A673 (cell line): Measurements from ENCODE around the gene CLEC5A. TPM values are rescaled to one million over a fixed set of nuclear protein-coding genes. Genes with fewer than 3 reads are reported as not detected.
"Not testable (repeated sequence)": the region's sequence is repeated elsewhere in the genome, so short reads cannot be mapped to it uniquely, and the experiment has no call there.

ENCODE experiments used
- BruUV-seq: library from RNA; stranded (reverse); fragments of 400-500 nt; replicated peaks from 2 replicates; lab custom pipeline; 2021; lab: Mats Ljungman, UMichigan
- CTCF ChIA-PET: fragments of 300-600 bp; sonication (Branson Sonifier 250); formaldehyde crosslinking; loops from one replicate; lab custom pipeline; 2022; ENCODE audit warnings: antibody characterized with exemption; lab: Charles Lee
- POLR2A ChIA-PET: fragments of 300-600 bp; sonication (Branson Sonifier 250); formaldehyde crosslinking; loops from one replicate; lab custom pipeline; 2022; ENCODE audit warnings: antibody characterized with exemption; ENCODE audit not compliant: low non-redundant PET; lab: Charles Lee
- DNase-seq: peaks from one replicate; pipeline ENCODE4 v3.0.0-alpha.2; 2015; ENCODE audit warnings: low spot score
- H3K27ac ChIP-seq: fragments of 200-600 bp; sonication (generic); 2 replicates; pipeline ENCODE4 v1.5.1; 2016; ENCODE audit warnings: mixed run types, low read depth, mild to moderate bottlenecking, mixed read lengths, antibody characterized with exemption, low read length; ENCODE audit not compliant: poor library complexity, severe bottlenecking
- H3K27me3 ChIP-seq: fragments of 200-600 bp; sonication (generic); replicated peaks from 2 replicates; pipeline ENCODE4 v1.6.1; 2017; ENCODE audit warnings: mixed run types, low read depth, mild to moderate bottlenecking, mixed read lengths, antibody characterized with exemption, low read length; ENCODE audit not compliant: insufficient read depth, poor library complexity
- H3K36me3 ChIP-seq: fragments of 200-600 bp; sonication (generic); 2 replicates; pipeline ENCODE4 v1.6.1; 2016; ENCODE audit warnings: mixed run types, mild to moderate bottlenecking, mixed read lengths, antibody characterized with exemption, low read length; ENCODE audit not compliant: insufficient read depth, poor library complexity, severe bottlenecking
- H3K4me1 ChIP-seq: fragments of 200-600 bp; sonication (generic); 2 replicates; pipeline ENCODE4 v1.6.1; 2017; ENCODE audit warnings: mixed run types, mild to moderate bottlenecking, mixed read lengths, antibody characterized with exemption, low read length; ENCODE audit not compliant: insufficient read depth, poor library complexity, severe bottlenecking
- H3K4me3 ChIP-seq: fragments of 200-600 bp; sonication (generic); 2 replicates; pipeline ENCODE4 v1.5.1; 2016; ENCODE audit warnings: low read depth, mixed run types, mild to moderate bottlenecking, mixed read lengths, low read length; ENCODE audit not compliant: poor library complexity, severe bottlenecking
- H3K9me3 ChIP-seq: fragments of 200-600 bp; sonication (generic); 2 replicates; pipeline ENCODE4 v1.6.1; 2016; ENCODE audit warnings: mixed run types, low read depth, mild to moderate bottlenecking, mixed read lengths, antibody characterized with exemption, low read length; ENCODE audit not compliant: poor library complexity, severe bottlenecking
- CTCF ChIP-seq: fragments of 300-800, 200-600 bp; sonication (generic); conservative IDR thresholded peaks from 2 replicates; pipeline ENCODE4 v1.5.1; 2017; ENCODE audit warnings: low read depth, mild to moderate bottlenecking, antibody characterized with exemption, low read length, moderate library complexity, mixed read lengths
- EZH2 ChIP-seq: fragments of 200-600 bp; sonication (generic); IDR thresholded peaks from 2 replicates; pipeline ENCODE4 v1.6.1; 2017; ENCODE audit warnings: borderline replicate concordance, low read depth, mild to moderate bottlenecking, mixed read lengths, antibody characterized with exemption, low read length; ENCODE audit not compliant: poor library complexity, severe bottlenecking
- intact Hi-C: fragments of 100-400 bp; cut with micrococcal nuclease; formaldehyde crosslinking; loops from one replicate; pipeline ENCODE4 v1.10.0; 2022; ENCODE audit not compliant: unreplicated experiment
- total RNA-seq: library from RNA; stranded (reverse); gene quantifications from 2 replicates; pipeline ENCODE4 v1.2.3, GENCODE V29; 2021

Gene CLEC5A
- total RNA-seq, 1 experiment from 2014 or later, result not detected

- CTCF ChIA-PET, result no interaction called here
- no peak overlapping the region for H3K4me3 ChIP-seq
- H3K9me3 ChIP-seq, result no peaks in the 10 kb centered on the region
- intact Hi-C loops, result no loop called here
- no peaks in the 10 kb centered on the region for H3K27me3 ChIP-seq
- H3K27ac ChIP-seq, result no peak overlapping the region
- TF ChIP-seq EZH2, result no peak
- TF ChIP-seq CTCF, result no peak
- POLR2A ChIA-PET, result no interaction called here
- DNase-seq, result no peak
- no peaks in the 10 kb centered on the region for H3K4me1 ChIP-seq
- no TSS peak for BruUV-seq
- H3K36me3 ChIP-seq, result no peaks in the 10 kb centered on the region
Measured at GRCh38 chr7:141992156-141992555, 45.4 kb upstream of the CLEC5A start.

- CTCF ChIA-PET, result no interaction called here
- POLR2A ChIA-PET, result no interaction called here
Measured at GRCh38 chr7:141991140-141991539, 44.4 kb upstream of the CLEC5A start.

GRCh38 chr7:141990011-141990725, 43.4 kb upstream of the CLEC5A start:
- no TSS peak for BruUV-seq
- TF ChIP-seq CTCF, result no peak
- TF ChIP-seq EZH2, result no peak
- H3K4me1 ChIP-seq, result no peaks in the 10 kb centered on the region
- no peaks in the 10 kb centered on the region for H3K27me3 ChIP-seq
- DNase-seq, result no peak
- ChIA-PET CTCF (no interaction called here), POLR2A (no interaction called here)
- H3K9me3 ChIP-seq, result no peaks in the 10 kb centered on the region
- H3K27ac ChIP-seq, result no peak overlapping the region
- H3K36me3 ChIP-seq, result no peaks in the 10 kb centered on the region
- intact Hi-C loops, result no loop called here
- H3K4me3 ChIP-seq, result no peak overlapping the region

More at GRCh38 chr7:141991140-141991539, 44.4 kb upstream of the CLEC5A start:
- Histone ChIP-seq H3K27me3 (no peaks in the 10 kb centered on the region), H3K4me3 (no peak overlapping the region), H3K36me3 (no peaks in the 10 kb centered on the region), H3K9me3 (no peaks in the 10 kb centered on the region), H3K27ac (no peak overlapping the region), H3K4me1 (no peaks in the 10 kb centered on the region)
- no peak for DNase-seq
- no TSS peak for BruUV-seq
- intact Hi-C loops, result no loop called here
- TF ChIP-seq EZH2 (no peak), CTCF (no peak)

GRCh38 chr7:141987803-141988202, 41.0 kb upstream of the CLEC5A start:
- BruUV-seq, H3K27me3 ChIP-seq, H3K27ac ChIP-seq, H3K4me1 ChIP-seq, CTCF ChIA-PET, H3K9me3 ChIP-seq, H3K36me3 ChIP-seq, POLR2A ChIA-PET, intact Hi-C loops, H3K4me3 ChIP-seq, DNase-seq: not testable (repeated sequence)
